Urinary bladder (tissue), 4 donors: ENCODE results near the gene CENATAC. TPM values are rescaled to one million over a fixed set of nuclear protein-coding genes. Genes with fewer than 3 reads are reported as not detected.
"Not testable (repeated sequence)": the region's sequence is repeated elsewhere in the genome, so short reads cannot be mapped to it uniquely, and the experiment has no call there.

Experiments used
- DNase-seq: peaks from one replicate; pipeline ENCODE4 v3.0.0-alpha.2; 2015; ENCODE audit errors: extremely low spot score
- H3K27ac ChIP-seq: one replicate; pipeline ENCODE4 v1.5.1; 2013; ENCODE audit warnings: low read depth, mild to moderate bottlenecking, moderate library complexity
- H3K36me3 ChIP-seq: one replicate; pipeline ENCODE4 v1.6.1; 2013; ENCODE audit warnings: mild to moderate bottlenecking, moderate library complexity; ENCODE audit not compliant: insufficient read depth
- H3K4me1 ChIP-seq: one replicate; pipeline ENCODE4 v1.6.1; 2013; ENCODE audit warnings: mild to moderate bottlenecking, moderate library complexity; ENCODE audit not compliant: insufficient read depth
- H3K4me3 ChIP-seq: one replicate; pipeline ENCODE4 v1.5.1; 2013; ENCODE audit warnings: low read depth, low read length
- WGBS: extraction: QIAGEN DNeasy Blood & Tissue Kit; methylation state at CpG from one replicate; pipeline ENCODE4 v1.1.7; 2013; 5-methylcytosine and 5-hydroxymethylcytosine counted together
- polyA plus RNA-seq: library from polyadenylated mRNA; stranded (reverse); fragments of 200-250 nt; gene quantifications from one replicate; pipeline ENCODE4 v1.2.3, GENCODE V29; 2013
- total RNA-seq: library from RNA; depleted of rRNA; stranded (reverse); fragments of >200 nt; gene quantifications from one replicate; pipeline ENCODE4 v1.2.3, GENCODE V29; 2014
- donor health status: healthy with polysubstance abuse.
- donor health status: healthy.

Gene CENATAC
- total RNA-seq (34.3 TPM), polyA plus RNA-seq (12.8 TPM)

GRCh38 chr11:118997627-118998387, at the start of gene CENATAC:
Gene CENATAC (plus strand): TSS chr11:118998138. CDS start chr11:118998198, 60 bp downstream.
- Histone ChIP-seq H3K27ac (peak within 1 kb of the TSS; percentile 71), H3K36me3 (no peaks in the 10 kb centered on the region), H3K4me1 (no peaks in the 10 kb centered on the region), H3K4me3 (peak within 1 kb of the TSS; percentile 73)
- DNase-seq, result peak; percentile 48
- WGBS, result under 1% methylated on average over 54 of the region's 54 CpGs

- 43% methylated on average over 6 of the region's 6 CpGs for WGBS
- Histone ChIP-seq H3K4me3 (no peak overlapping the region), H3K4me1 (no peaks in the 10 kb centered on the region), H3K36me3 (no peaks in the 10 kb centered on the region), H3K27ac (no peak overlapping the region)
- DNase-seq, result peak; percentile 51
Measured at GRCh38 chr11:118953265-118953664, 44.7 kb upstream of the CENATAC start.

GRCh38 chr11:118953976-118954375, 44.0 kb upstream of the CENATAC start:
- WGBS, result 76% methylated on average over 6 of the region's 6 CpGs
- not testable (repeated sequence) for H3K27ac ChIP-seq, H3K36me3 ChIP-seq, H3K4me1 ChIP-seq, H3K4me3 ChIP-seq, DNase-seq

- WGBS, result 7% methylated on average over 7 of the region's 7 CpGs
- no peak for DNase-seq
- Histone ChIP-seq H3K36me3 (no peaks in the 10 kb centered on the region), H3K4me3 (no peak within 1 kb of the TSS), H3K4me1 (no peaks in the 10 kb centered on the region), H3K27ac (no peak within 1 kb of the TSS)
Measured at GRCh38 chr11:118956094-118956846, 41.7 kb upstream of the CENATAC start, which contains the start of gene UPK2. Gene UPK2 (plus strand): TSS chr11:118956298. CDS start chr11:118956351, 53 bp downstream.

- no peak overlapping the region for H3K4me3 ChIP-seq
- 55% methylated on average over 14 of the region's 14 CpGs for WGBS
- H3K36me3 ChIP-seq, result no peaks in the 10 kb centered on the region
- no peak overlapping the region for H3K27ac ChIP-seq
- H3K4me1 ChIP-seq, result no peaks in the 10 kb centered on the region
- DNase-seq, result no peak
Measured at GRCh38 chr11:118956847-118957469, 41.0 kb upstream of the CENATAC start.

- no peak for DNase-seq
Measured at GRCh38 chr11:118957549-118957948, 40.4 kb upstream of the CENATAC start.

GRCh38 chr11:118957968-118958367, 40.0 kb upstream of the CENATAC start:
- H3K4me1 ChIP-seq, result no peaks in the 10 kb centered on the region
- no peak overlapping the region for H3K27ac ChIP-seq
- no peak for DNase-seq
- WGBS, result 92% methylated on average over 8 of the region's 8 CpGs
- H3K36me3 ChIP-seq, result no peaks in the 10 kb centered on the region
- H3K4me3 ChIP-seq, result no peak overlapping the region

More at GRCh38 chr11:118957549-118957948, 40.4 kb upstream of the CENATAC start:
- Histone ChIP-seq H3K27ac (no peak overlapping the region), H3K4me1 (no peaks in the 10 kb centered on the region), H3K4me3 (no peak overlapping the region), H3K36me3 (no peaks in the 10 kb centered on the region)
- WGBS, result 87% methylated on average over 11 of the region's 11 CpGs

GRCh38 chr11:118958577-118958976, 39.4 kb upstream of the CENATAC start:
- H3K36me3 ChIP-seq, result no peaks in the 10 kb centered on the region
- no peaks in the 10 kb centered on the region for H3K4me1 ChIP-seq
- H3K4me3 ChIP-seq, result no peak overlapping the region
- DNase-seq, result no peak
- no peak overlapping the region for H3K27ac ChIP-seq
- 73% methylated on average over 2 of the region's 2 CpGs for WGBS

GRCh38 chr11:118961189-118961588, 36.7 kb upstream of the CENATAC start:
- WGBS, result 85% methylated on average over 5 of the region's 5 CpGs
- DNase-seq, result no peak
- Histone ChIP-seq H3K4me1 (no peaks in the 10 kb centered on the region), H3K36me3 (no peaks in the 10 kb centered on the region), H3K4me3 (no peak overlapping the region), H3K27ac (no peak overlapping the region)

- no peak overlapping the region for H3K4me3 ChIP-seq
- no peaks in the 10 kb centered on the region for H3K4me1 ChIP-seq
- H3K36me3 ChIP-seq, result no peaks in the 10 kb centered on the region
- no peak for DNase-seq
- WGBS, result 33% methylated on average over 11 of the region's 11 CpGs
- no peak overlapping the region for H3K27ac ChIP-seq
Measured at GRCh38 chr11:118961591-118961990, 36.3 kb upstream of the CENATAC start.

- not testable (repeated sequence) for H3K4me1 ChIP-seq, H3K4me3 ChIP-seq, DNase-seq, H3K27ac ChIP-seq, H3K36me3 ChIP-seq
- WGBS, result 91% methylated on average over 2 of the region's 2 CpGs
Measured at GRCh38 chr11:118969508-118969907, 28.4 kb upstream of the CENATAC start.

- WGBS, result 46% methylated on average over 33 of the region's 33 CpGs
- H3K4me3 ChIP-seq, result no peak within 1 kb of the TSS
- H3K36me3 ChIP-seq, result no peaks in the 10 kb centered on the region
- no peaks in the 10 kb centered on the region for H3K4me1 ChIP-seq
- no peak for DNase-seq
- no peak within 1 kb of the TSS for H3K27ac ChIP-seq
Measured at GRCh38 chr11:118971646-118972045, 26.3 kb upstream of the CENATAC start, which contains the start of gene FOXR1. Gene FOXR1 (plus strand): TSS chr11:118971761. CDS start chr11:118971932, 171 bp downstream.

- Histone ChIP-seq H3K36me3 (no peaks in the 10 kb centered on the region), H3K4me1 (no peaks in the 10 kb centered on the region), H3K4me3 (no peak overlapping the region), H3K27ac (no peak overlapping the region)
- no peak for DNase-seq
- 70% methylated on average over 2 of the region's 2 CpGs for WGBS
Measured at GRCh38 chr11:118973985-118974384, 24.0 kb upstream of the CENATAC start.
